HG02938 (cell line): Measurements from ENCODE around the gene ZNF385C.

Source experiments
- ATAC-seq: cut with Tn5 transposase; IDR thresholded peaks from one replicate; pipeline ENCODE4 v1.9.1; 2021; ENCODE audit warnings: mild to moderate bottlenecking, moderate library complexity; ENCODE audit not compliant: unreplicated experiment

ZNF385C gene

DNA sequence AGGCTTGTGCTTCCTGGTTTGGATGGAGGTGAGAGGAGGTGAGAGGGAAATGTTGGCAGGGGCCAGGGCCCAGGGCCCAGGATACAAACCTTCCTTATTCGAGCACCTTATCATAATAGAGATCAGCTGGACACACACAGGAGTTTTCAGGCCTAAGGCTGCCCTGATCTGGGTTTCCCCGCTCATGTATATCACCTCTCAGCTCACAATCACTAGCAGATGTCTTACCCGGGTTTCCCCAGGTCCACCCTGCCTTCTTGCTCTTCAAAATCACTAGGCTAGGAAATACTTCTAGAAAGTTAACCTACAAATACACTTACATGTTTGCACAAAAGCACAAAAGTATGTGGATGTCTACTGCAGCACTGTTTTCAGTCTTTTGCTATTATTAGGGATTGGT, 28.6 kb upstream of the ZNF385C start:
- ATAC-seq, result no peak

DNA sequence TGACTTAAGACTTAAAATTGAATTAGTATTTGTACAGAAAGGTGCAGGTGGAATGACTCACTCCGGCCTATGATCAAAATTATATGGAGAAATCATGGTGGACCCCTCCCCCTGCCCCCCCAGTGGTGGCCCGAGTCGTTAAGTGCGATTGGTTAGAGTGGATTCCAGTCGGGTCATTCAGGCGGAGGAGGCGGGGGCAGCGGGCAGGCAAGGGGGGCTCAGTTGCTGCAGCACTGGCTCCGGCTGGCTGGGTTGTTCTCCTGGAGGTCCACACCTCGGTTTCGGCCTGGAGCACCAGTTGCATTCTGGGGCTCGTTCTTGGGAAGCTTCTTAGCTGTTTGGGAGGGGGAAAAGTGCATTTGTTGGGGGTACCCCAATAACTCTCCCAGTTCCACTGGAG, 27.3 kb upstream of the ZNF385C start:
- no peak for ATAC-seq

DNA sequence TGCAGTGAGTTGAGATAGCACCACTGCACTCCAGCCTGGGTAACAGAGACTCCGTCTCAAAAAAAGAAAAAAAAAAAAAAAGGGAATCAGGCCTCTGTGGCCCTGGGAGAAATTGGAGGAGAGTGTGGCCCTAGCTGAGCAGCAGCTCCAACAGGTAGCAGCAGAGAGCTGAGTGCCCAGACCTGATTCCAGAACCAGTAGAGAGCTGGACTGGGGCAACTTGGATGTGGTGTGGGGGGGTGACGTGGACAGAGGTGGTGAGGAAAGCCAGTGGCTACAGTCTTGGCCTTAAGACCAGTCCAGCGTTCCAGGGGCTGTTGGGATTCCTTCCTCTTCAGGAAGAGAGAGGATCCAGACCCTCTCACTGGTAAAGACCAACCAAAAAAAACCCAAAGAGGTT, 26.0 kb upstream of the ZNF385C start:
- no peak for ATAC-seq

DNA sequence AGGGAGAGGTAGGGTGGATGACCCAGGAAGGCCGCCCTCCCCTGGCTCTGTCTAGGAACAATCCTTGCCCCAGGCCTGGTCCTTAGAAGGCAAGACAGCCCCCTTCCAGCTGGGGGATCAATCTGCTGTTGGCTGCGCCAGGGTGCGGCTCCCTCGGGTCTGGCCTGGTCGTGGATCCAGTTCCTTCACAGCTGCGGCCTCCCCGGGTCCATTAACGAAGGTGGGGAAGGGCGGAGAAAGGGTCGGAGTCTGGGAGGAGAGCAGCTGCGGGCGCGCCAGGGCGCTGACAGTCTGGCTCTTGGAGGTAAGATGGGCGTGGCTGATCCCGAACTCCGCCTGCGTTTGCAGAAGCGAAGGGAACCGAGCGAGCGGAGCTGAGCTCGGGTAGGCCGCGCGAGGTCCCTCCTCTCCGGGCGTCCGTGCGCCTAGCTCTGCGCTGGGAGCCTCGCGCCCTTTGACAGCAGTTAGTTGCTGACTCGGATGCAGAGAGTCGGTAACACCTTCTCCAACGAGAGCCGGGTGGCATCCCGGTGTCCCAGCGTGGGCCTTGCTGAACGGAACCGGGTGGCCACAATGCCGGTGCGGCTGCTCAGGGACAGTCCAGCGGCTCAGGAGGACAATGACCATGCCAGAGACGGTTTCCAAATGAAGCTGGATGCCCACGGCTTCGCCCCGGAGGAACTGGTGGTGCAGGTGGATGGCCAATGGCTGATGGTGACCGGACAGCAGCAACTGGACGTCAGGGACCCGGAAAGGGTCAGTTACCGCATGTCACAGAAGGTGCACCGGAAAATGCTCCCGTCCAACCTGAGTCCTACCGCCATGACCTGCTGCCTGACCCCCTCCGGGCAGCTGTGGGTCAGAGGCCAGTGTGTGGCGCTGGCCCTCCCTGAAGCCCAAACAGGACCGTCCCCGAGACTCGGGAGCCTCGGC, 24.4 kb upstream of the ZNF385C start, which contains the start of gene HSPB9:
TSS of gene HSPB9 (plus strand) at position 434 of the 933 bp plus-strand sequence. CDS start at position 481, 47 bp downstream.
- no peak for ATAC-seq

GRCh38 chr17:42120770-42121769, 22.8 kb upstream of the ZNF385C start, which contains the start of gene KAT2A:
TSS of gene KAT2A (minus strand) at chr17:42121367. CDS start at chr17:42121304, 63 bp downstream.
- ATAC-seq, result no peak

DNA sequence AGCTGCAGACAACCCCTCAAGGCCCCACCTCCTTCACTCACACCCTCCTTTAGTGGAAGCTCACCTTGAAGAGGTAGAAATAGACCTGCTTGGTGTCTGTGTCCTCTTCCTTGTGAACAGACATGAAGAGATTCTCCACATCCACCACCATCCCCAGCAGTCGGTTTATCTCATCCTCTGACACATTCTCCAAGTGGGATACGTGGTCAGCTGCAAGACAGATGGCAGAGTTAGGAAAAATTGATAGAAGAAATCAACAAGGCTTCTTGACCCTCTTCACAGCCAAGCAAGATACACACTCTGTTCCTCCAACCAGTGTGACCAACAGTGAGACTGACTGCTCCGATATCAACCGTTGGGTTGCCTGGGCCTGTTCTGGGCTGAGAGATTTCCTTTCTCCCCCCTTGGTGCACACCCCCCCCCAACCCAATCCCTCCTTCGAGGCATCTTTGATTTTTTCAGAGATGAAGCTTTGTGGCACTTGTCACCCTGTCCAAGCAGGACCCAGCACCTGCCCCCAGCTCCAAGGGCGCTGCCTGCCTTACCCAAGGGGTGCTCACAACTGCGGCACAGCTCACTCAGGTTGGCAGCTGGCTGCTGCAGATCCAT, 22.0 kb upstream of the ZNF385C start:
- no peak for ATAC-seq

GRCh38 chr17:42119301-42119700, 21.0 kb upstream of the ZNF385C start:
- no peak for ATAC-seq

- no peak for ATAC-seq
Measured at GRCh38 chr17:42118545-42118944, 20.3 kb upstream of the ZNF385C start.

DNA sequence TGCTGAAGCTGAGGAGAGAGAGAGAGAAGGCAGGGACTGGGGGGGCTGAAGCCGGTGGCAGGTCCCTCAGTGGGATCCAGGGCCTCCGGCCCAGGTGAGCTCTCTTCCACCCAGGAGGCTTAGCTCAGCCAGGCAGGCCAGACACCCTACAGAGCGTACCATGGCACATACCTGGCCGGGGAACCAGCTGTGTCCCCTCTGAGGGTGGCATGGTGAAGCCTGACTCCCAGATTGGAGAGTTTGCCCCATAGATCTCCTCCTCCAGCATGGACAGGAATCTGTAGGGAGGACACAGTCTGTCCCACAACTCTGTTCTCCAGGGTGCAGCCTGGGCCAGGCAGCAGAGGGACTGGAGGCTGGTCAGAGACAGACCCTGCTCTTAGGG, 19.8 kb upstream of the ZNF385C start:
- ATAC-seq, result no peak

GRCh38 chr17:42117397-42118125, 19.3 kb upstream of the ZNF385C start:
- ATAC-seq, result no peak

DNA sequence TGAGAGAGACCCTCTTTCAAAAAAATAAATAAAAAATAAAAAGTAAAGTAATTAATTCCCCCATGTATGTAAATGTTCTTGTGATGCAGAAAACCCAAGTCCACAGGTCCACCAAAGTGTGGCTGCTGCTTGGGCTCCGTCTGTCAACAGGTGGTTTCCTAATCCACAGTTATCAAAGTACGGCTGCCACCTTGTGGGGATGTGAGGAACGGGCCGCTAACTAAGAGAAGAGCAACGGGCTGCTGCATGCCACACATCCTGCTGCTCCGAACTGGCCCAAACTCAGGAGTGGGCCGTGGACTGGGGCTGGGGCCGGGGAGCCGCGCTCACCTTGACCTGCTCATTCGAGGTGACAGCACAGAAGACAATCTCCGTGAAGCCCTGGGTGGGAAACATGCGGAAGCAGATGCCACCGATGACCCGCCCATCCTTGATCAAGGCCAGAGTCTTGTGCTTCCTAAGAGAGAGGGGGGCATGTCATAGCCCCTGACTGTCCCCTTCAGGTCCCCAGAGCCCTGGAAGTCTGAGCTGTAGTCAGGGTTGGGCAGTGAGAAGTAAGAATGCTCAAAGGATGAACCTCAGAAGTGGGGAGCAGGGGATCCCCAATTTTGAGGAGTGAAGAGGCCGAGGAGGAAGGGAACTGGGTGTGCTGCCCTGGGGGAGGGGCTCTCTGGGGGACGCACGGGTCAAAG, 18.6 kb upstream of the ZNF385C start:
- no peak for ATAC-seq

GRCh38 chr17:42114118-42114517, 15.8 kb upstream of the ZNF385C start:
- ATAC-seq, result no peak

DNA sequence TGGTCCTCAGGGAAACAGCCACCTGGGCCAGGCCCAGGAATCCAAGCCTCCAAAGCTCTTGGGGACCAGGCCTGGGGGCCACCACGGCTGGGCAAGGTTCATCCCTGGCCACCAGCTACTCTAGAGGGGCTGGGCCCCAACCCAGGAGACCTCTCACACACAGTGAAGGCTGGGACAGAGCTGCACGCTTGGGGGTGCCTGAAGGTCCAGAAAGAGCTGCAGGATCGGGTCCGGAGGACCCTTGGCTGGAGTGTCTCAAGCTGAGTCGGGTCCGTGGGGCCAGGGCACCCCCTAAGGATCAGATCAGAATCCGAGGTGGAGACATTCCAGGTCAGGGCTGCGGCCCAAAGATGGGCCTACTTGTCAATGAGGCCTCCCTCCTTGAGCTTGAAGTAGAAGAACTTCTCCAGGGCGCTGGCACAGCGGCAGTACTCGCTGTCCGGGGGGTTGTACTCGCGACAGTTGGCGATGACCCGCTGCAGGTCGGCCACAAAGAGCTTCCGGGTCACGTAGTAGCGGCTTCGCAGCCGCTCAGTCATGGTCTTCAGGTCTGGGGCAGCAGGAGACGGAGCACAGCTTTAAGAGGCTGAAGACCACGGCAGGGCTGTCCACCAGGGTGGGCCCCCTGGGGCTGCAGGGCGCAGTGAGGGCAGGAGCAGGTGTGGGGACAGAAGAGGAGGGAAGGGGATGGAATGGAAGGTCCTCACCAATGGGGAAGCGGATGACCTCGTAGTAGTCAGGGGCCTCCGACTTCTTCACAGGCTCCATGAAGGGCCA, 15.2 kb upstream of the ZNF385C start:
- ATAC-seq, result no peak

DNA sequence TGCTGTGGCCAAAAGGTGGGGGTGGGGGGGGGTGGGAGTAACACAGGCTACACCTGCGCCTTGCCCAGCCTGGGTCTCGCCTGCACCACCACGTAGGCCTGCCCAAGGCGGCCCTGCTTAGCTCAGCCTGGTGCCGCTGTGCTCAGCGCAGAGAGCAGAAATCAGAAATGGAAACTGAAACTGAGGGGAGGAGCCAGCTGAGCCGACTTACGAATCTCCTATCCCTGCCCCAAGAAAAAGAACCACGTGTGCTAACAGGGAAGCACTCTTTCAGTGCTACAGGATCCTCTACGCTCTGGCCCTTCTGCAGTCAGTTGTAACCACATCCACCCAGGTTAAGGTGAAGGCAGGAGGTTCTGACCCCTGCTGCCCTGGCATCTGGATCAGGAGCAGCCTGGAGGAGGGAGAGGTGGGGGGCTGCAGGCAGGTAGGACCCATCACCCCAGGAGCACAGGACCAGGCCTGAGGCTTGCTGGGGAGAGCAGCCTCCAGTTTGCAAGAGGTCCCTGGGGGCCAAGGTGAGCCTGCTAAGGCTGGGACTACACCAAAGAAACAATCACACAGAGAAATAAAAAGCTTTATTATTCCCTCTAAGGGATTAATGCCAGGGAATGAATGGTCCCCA, 14.4 kb upstream of the ZNF385C start, which contains the start of gene DHX58:
TSS of gene DHX58 (minus strand) at position 163 of the 625 bp plus-strand sequence. CDS start 822 bp downstream, outside the sequence.
- peak; percentile 76 for ATAC-seq

DNA sequence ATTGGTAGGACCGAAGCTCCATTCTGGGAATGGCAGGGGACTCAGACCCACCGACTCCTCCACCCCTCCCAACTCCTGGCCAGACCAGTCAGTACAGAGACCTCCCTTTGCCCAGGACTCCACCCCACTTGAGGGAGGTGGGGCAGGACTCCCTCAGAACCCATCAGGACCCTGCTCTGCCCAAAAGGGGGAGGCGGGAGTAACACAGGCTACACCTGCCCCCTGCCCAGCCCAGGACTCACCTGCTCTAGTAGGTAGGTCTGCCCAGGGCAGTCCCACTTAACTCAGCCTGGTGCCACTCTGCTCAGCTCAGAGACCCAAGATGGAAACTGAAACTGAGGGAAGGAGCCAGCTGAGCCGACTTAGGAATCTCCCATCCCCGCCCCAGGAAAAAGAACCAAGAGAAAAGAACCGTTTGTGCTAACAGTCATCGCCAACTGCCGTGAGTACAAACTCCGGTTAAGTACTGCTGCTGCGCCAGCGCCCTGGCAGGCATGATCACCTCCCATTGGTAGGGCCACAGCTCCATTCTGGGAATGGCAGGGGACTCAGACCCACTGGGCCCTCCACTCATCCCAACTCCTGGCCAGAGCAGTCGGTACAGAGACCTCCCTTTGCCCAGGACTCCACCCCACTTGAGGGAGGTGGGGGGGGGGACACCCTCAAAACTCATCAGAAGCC, 13.7 kb upstream of the ZNF385C start:
- peak; percentile 9 for ATAC-seq

GRCh38 chr17:42111265-42111636, 13.0 kb upstream of the ZNF385C start:
- no peak for ATAC-seq
